GM21390 (cell line): ENCODE results near the gene SEMA3F.

Experiments
- ATAC-seq: cut with Tn5 transposase; IDR thresholded peaks from one replicate; pipeline ENCODE4 v1.9.1; 2021; ENCODE audit not compliant: unreplicated experiment

SEMA3F gene

DNA sequence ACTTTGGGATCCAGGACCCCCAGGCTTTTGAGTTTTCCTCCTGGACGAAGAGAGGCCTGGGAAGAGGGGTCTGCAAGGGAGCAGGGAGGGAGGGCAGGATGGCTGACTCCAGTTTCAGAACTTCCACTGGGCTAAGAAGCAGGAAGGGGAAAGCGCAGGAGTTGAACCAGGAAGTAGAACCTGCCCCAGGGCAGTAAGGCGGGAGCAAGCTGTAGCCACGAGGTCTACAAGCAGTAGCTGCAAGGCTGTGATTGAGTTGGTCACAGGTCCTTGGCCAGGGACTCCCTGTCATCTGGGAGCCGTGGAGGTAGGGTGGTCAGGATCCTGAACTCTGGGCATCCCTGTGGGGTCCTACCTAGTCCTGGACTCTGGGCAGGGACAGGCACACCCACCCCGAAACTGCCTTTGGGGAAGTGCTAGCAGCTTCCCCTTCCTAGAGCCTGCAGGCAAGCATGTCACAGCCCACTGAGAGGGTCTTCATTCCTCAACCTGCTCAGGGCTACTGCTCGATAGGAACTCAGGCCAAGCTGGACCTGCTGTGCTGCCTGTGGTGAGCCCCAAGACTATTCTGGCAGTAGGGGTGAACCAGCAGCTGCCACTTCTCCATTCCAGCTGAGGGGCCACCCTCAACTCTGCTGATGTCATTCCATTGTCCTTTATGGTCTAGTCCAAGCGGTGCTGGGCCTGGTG, 75.1 kb downstream of the SEMA3F start:
- ATAC-seq: no peak

DNA sequence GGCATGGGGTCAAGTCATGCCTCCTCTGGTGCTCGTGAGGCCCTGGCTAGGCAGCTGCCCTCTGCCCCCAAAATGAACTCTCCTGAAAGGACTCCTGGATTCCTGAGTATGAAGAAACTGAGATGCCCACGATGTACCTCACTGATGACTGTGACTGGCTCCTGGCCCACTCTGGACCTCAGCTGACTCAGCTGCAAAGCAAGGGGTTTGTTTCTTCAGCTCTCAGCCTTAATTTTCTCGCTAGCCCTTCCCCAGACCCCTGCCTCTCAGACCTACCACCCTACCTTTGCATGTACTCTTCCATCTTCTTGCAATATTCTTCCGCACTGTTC, 75.6 kb downstream of the SEMA3F start:
- no peak for ATAC-seq

DNA sequence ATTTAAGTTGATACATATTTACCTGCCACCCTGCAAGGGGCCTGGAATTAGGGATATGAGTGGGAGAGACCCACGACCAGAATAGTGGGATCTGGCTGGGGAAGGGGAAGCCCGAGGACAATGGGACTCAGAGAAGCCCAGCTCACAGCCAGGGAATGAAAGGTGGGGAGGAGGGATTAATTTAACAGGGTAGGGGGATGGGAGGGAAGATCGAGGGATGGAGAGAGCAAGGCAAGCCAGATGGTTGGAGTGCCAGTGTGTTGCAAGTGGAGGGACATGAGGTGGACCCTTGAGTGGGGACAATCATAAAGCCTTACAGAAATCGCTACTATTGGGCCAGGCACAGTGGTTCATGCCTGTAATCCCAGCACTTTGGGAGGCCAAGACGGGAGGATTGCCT, 76.5 kb downstream of the SEMA3F start:
- no peak for ATAC-seq

DNA sequence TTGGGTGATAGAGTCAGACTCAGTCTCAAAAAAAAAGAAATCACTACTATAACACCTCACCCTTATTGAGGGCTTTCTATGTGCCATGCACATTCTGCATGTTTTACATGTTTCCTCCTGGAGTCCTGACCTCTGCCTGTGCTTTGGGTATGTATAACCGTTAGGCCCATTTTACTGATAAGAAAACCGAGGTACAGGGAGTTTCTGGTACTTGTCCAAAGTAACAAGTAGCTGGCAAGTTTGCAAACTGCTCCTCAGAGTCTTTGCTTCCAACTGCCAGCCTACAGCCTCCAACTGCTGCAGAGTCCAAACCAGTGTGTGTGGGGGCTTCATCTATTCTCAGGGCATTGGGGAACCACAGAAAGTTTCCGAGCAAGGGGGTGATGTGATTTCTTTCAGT, 77.2 kb downstream of the SEMA3F start:
- no peak for ATAC-seq

DNA sequence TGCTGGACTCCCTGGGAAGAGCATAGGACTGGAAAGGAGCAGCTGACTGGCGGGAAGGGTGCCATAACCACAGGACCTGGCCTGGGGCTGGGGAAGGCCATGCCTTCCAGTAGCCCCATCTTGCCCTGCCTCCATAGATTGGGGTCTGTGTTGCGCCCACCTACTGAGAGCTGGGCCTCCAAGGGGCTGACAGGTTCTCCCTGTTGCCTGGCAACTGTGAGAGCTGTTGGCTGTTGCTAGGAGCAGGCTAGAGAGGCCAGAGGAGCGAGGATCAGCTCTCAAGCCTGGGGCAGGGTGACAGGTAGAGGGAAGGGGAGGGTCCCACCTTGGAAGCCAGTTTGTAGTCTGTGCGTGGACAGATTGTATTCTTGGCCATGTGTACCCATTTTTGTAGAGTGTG, 78.1 kb downstream of the SEMA3F start:
- ATAC-seq: no peak

DNA sequence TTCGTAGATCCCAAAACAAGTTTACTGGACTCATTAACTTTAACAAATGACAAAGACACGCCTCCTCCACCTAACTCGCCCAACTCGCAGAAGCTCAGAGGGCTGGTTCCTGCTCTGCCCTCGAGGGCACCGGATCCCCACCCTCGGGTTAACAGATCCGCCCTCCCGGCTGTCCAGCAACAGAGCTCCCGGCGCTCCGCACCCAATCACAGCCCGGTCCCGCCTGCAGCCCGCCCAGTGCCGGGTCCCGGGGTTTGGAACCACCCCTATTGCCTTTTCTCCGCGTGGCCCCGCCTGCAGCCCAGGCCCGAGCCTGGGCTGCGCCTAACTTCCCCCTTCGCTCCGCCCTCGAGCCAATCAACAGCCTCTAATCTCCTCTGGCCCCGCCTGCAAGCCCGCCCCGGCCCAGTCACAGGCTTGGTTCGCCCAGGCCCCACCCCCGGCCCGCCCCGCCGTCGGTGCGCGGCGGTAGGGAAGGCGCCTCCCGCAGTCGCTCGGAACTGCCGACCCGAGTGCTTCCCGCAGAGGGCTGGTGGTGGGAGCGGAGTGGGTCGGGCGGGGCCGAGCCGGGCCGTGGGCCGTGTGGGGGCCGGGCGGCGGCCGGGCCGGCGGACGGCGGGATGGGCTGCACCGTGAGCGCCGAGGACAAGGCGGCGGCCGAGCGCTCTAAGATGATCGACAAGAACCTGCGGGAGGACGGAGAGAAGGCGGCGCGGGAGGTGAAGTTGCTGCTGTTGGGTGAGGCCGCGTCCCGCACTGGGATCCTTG, 80.8 kb downstream of the SEMA3F start, which contains the start of gene GNAI2:
GNAI2 (plus strand) TSS at position 489 of the 768 bp plus-strand sequence; CDS start at position 621, 132 bp downstream.
- ATAC-seq: peak; percentile 90

DNA sequence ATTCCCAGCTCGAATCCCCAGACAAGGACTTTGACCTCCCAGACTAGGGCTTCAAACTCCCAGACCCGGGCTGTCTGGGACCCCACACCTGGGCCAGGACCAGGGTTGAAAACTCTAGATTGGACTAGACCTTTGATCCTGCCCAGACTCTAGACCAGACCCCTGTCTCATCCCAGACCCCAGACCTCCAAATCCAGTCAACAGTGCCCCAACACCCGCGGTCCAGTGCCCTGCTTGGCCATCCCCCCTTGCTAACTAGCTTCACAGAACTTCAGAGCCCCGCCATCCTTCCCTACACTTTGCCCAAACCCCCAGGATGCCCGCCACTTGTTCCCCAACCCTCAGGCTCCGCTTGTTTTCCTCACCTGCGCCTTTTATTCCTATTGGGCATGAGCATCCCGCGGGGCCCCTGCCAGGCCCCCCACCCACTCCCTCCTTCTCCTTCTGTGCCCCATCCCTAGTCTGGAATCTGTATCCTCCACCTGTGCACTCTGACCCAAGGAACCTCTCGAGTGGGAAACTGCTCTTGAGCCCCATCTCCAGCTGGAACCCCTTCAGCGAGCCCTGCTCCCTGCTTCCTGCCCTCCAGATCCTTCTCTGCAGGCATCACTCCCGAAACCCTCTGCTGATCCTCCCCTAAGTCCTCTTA, 81.5 kb downstream of the SEMA3F start:
- ATAC-seq: no peak

DNA sequence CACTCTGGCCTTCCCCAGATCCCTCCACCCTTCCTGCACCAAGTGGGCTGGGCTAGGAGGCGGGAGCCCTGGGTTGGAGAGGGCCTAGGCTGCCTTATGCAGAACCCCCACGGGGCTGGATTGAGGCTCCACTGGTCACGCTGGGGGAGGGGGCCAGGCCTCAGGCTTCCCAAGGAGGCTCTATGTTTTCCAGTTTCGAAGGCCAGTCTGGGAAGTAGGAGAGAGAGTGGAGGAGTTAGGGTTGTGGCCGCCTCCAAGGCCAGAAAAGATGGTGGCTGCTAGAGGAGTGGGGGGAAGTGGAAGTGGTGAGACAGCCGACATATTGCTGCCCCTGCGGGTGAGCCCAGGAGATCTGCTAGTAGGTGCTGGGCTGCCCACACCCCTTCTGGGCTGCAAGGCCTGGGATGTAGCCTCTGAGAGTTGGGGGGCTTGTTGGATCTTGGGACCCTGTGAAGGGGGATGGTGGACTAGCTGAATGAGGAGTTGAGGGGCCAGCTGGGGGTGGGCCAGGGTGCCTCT, 82.1 kb downstream of the SEMA3F start:
- ATAC-seq: no peak

DNA sequence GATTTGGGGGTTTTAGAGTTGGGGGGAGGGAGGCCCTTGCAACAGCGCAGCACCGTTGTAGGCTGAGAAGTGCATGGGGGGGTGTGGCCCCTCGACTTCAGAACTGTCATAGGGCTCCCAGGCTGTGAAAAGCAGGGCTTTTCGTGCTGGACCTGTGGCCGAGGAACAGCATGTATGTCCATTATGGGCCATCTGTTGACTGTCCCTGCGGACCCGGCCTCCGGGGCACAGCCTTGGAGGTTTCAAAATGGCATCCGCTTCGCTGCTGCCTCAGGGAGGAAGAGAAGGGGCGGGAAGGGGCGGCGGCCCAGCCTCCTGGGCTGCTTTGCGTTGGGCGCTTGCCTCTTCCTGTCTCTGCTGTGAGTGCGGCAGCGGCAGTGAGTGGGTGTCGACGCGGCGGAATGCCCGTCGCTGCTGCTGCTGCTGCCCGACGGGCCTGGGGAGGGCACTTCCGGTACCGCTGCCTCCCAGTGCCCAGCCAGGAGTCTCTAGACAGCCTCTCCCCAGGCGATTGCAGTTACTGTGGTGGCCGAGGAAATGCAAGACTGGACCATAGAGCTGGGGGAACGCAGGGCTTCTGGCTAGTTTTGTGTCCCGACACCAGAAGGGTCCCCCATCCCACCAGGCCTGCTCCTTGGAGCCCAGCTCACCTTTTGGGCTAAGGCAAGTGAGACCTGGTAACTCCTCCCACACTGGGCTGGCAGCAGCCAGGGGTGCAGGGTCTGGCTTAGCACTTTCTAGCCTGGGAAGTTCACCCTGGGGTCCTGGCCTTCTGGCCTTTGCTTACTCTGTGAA, 82.8 kb downstream of the SEMA3F start:
- ATAC-seq: peak; percentile 37

DNA sequence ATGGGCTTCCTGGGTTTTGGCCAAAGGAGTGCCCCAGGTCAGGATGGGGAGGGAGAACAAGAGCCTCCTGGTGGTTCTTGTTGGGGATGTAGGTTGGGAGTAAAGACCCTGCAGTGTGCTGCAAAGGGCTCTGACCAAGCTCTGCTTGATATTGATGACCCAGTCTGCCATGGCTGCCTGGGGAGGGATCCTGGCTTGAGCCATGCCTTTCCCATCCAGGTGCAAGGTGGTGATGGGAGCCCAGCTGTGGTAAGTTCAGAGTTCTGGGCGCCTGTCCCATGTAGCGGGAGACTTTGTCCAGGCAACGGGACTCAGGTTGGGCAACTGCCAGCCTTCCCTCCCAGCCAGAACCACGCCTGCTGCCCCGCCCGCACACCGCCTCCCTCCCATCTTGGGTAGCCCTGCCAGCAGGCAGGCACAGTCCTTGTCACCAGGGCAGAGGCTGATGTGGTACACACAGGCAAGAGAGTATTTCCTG, 83.5 kb downstream of the SEMA3F start:
- no peak for ATAC-seq
